HG03066 (cell line): ENCODE data around the gene EXO5.
"Not testable (repeated sequence)": the region's sequence is repeated elsewhere in the genome, so short reads cannot be mapped to it uniquely, and the experiment has no call there.

Source experiments
- ATAC-seq: cut with Tn5 transposase; IDR thresholded peaks from one replicate; pipeline ENCODE4 v1.9.1; 2021; ENCODE audit warnings: low read depth; ENCODE audit not compliant: unreplicated experiment

EXO5 gene

GRCh38 chr1:40508375-40509341 lies at the start of gene EXO5:
Gene EXO5 (plus strand): TSS chr1:40508767. CDS start chr1:40514545, 5,778 bp downstream.
- ATAC-seq = peak; percentile 79

GRCh38 chr1:40462956-40463590 lies 45.5 kb upstream of the EXO5 start:
- no peak for ATAC-seq

- no peak for ATAC-seq
Observed at GRCh38 chr1:40469327-40469726, 39.2 kb upstream of the EXO5 start.

GRCh38 chr1:40475268-40475667 lies 33.3 kb upstream of the EXO5 start:
- no peak for ATAC-seq

- ATAC-seq = peak; percentile 76
Observed at GRCh38 chr1:40476924-40477677, 31.5 kb upstream of the EXO5 start, which contains the start of gene ZFP69. Gene ZFP69 (plus strand): TSS chr1:40477290. CDS start chr1:40479362, 2,072 bp downstream.

GRCh38 chr1:40477678-40478053 lies 30.9 kb upstream of the EXO5 start:
- no peak for ATAC-seq

- no peak for ATAC-seq
Observed at GRCh38 chr1:40478276-40478675, 30.3 kb upstream of the EXO5 start.

- ATAC-seq = no peak
Observed at GRCh38 chr1:40479156-40479555, 29.4 kb upstream of the EXO5 start.

- ATAC-seq = no peak
Observed at GRCh38 chr1:40495315-40495903, 13.2 kb upstream of the EXO5 start.

GRCh38 chr1:40502651-40503050 lies 5.9 kb upstream of the EXO5 start:
- not testable (repeated sequence) for ATAC-seq

- no peak for ATAC-seq
Observed at GRCh38 chr1:40507973-40508372, 594 bp upstream of the EXO5 start.

- no peak for ATAC-seq
Observed at GRCh38 chr1:40519517-40519916, 10.9 kb downstream of the EXO5 start.

GRCh38 chr1:40530735-40531380 lies 22.3 kb downstream of the EXO5 start:
- no peak for ATAC-seq

GRCh38 chr1:40531381-40532061 lies 23.0 kb downstream of the EXO5 start, which contains the start of gene ZNF684:
Gene ZNF684 (plus strand): TSS chr1:40531637. CDS start chr1:40533167, 1,530 bp downstream.
- ATAC-seq = peak; percentile 98

- no peak for ATAC-seq
Observed at GRCh38 chr1:40532062-40532389, 23.5 kb downstream of the EXO5 start.

- no peak for ATAC-seq
Observed at GRCh38 chr1:40532844-40533424, 24.4 kb downstream of the EXO5 start.

GRCh38 chr1:40534589-40534988 lies 26.0 kb downstream of the EXO5 start:
- no peak for ATAC-seq

GRCh38 chr1:40535732-40536131 lies 27.2 kb downstream of the EXO5 start:
- no peak for ATAC-seq

GRCh38 chr1:40539338-40539737 lies 30.8 kb downstream of the EXO5 start:
- ATAC-seq = no peak
